ENCODE results near the gene GALNT2.

The GALNT2 gene

GRCh38 chr1:230169454-230170152 is 102.6 kb downstream of the GALNT2 start:
- peaks cover 3% of the 10 kb centered on the region; the same call in 1 of the 2 replicates for H3K4me1 ChIP-seq
- H3K36me3 ChIP-seq (replicated peaks) = no peaks in the 10 kb centered on the region
- in situ Hi-C loops (cut with MboI; ENCODE audit: low sequenced_read_pairs) = no loop called here
- peaks cover 2% of the 10 kb centered on the region for H3K9me3 ChIP-seq
- no peak overlapping the region for H3K4me3 ChIP-seq
- H3K27me3 ChIP-seq (ENCODE audit: low read depth) = no peaks in the 10 kb centered on the region
- DNase-seq (ENCODE audit: low spot score in 2 of 2) = no peak

- H3K36me3 ChIP-seq (replicated peaks) = no peaks in the 10 kb centered on the region
- H3K4me1 ChIP-seq = peaks cover under 1% of the 10 kb centered on the region; the same call in 1 of the 2 replicates
- peaks cover 2% of the 10 kb centered on the region for H3K9me3 ChIP-seq
- in situ Hi-C loops (cut with MboI; ENCODE audit: low sequenced_read_pairs) = no loop called here
- DNase-seq (ENCODE audit: low spot score in 2 of 2) = no peak
- no peaks in the 10 kb centered on the region for H3K27me3 ChIP-seq (ENCODE audit: low read depth)
- no peak overlapping the region for H3K4me3 ChIP-seq
Observed at GRCh38 chr1:230170153-230170547, 103.1 kb downstream of the GALNT2 start.

GRCh38 chr1:230170622-230171021 is 103.6 kb downstream of the GALNT2 start:
- peaks cover 2% of the 10 kb centered on the region for H3K9me3 ChIP-seq
- H3K4me3 ChIP-seq = no peak overlapping the region
- H3K4me1 ChIP-seq = no peaks in the 10 kb centered on the region
- no peak for DNase-seq (ENCODE audit: low spot score in 2 of 2)
- no peaks in the 10 kb centered on the region for H3K36me3 ChIP-seq (replicated peaks)
- no peaks in the 10 kb centered on the region for H3K27me3 ChIP-seq (ENCODE audit: low read depth)
- in situ Hi-C loops (cut with MboI; ENCODE audit: low sequenced_read_pairs) = no loop called here

GRCh38 chr1:230171356-230172015 is 104.4 kb downstream of the GALNT2 start:
- DNase-seq (ENCODE audit: low spot score in 2 of 2) = no peak
- in situ Hi-C loops (cut with MboI; ENCODE audit: low sequenced_read_pairs) = no loop called here
- Histone ChIP-seq H3K4me1 (no peaks in the 10 kb centered on the region), H3K4me3 (no peak overlapping the region), H3K36me3 (replicated peaks) (no peaks in the 10 kb centered on the region), H3K9me3 (peaks cover 2% of the 10 kb centered on the region), H3K27me3 (ENCODE audit: low read depth) (no peaks in the 10 kb centered on the region)

- no peak for DNase-seq (ENCODE audit: low spot score in 2 of 2)
- peaks cover 2% of the 10 kb centered on the region for H3K9me3 ChIP-seq
- in situ Hi-C loops (cut with MboI; ENCODE audit: low sequenced_read_pairs) = no loop called here
- no peaks in the 10 kb centered on the region for H3K36me3 ChIP-seq (replicated peaks)
- no peaks in the 10 kb centered on the region for H3K4me1 ChIP-seq
- H3K27me3 ChIP-seq (ENCODE audit: low read depth) = no peaks in the 10 kb centered on the region
- no peak overlapping the region for H3K4me3 ChIP-seq
Observed at GRCh38 chr1:230172016-230172537, 105.0 kb downstream of the GALNT2 start.

DNA sequence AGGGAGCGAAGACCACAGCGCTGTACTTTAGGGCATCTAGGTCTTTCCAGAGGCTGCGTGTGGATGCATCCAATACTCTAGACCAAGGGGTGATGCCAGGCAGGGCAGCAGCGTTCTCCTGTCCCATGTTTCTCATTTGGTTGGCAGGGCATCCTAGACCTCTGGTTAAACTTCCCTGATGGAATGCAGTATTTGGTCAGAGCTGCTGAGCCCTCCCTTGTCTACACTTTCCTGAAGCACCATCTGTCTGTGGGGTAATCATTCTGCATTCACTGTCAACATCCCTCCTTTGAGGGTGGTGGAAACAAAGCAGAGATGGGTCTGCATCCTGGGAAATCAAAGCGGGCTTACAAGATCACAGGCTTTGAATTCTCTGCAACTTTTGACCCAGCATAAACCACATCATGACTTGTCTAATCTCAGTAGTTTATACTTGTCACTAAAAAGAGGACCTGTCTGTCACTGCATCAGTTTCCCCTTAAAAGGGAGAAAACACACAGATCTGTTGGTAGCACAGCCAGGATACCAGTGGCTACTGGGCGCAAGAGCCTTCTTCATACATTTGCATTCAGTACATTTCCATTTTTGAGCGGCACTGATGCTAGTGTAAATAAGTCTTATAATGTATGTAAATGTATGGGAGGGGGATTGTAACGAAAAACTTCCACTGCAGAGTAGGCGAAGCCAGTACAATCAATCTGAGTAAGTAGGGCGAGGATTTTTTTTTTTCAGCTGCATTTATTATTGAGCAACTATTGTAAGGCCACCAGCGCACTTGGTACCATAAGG is 106.3 kb downstream of the GALNT2 start:
- Histone ChIP-seq H3K36me3 (replicated peaks) (no peaks in the 10 kb centered on the region), H3K4me3 (no peak overlapping the region), H3K27me3 (ENCODE audit: low read depth) (no peaks in the 10 kb centered on the region), H3K4me1 (no peaks in the 10 kb centered on the region), H3K9me3 (no peaks in the 10 kb centered on the region)
- no peak for DNase-seq (ENCODE audit: low spot score in 2 of 2)
- in situ Hi-C loops (cut with MboI; ENCODE audit: low sequenced_read_pairs) = no loop called here

GRCh38 chr1:230174041-230174440 is 107.0 kb downstream of the GALNT2 start:
- no peak overlapping the region for H3K4me3 ChIP-seq
- no peaks in the 10 kb centered on the region for H3K27me3 ChIP-seq (ENCODE audit: low read depth)
- H3K9me3 ChIP-seq = no peaks in the 10 kb centered on the region
- in situ Hi-C loops (cut with MboI; ENCODE audit: low sequenced_read_pairs) = no loop called here
- no peaks in the 10 kb centered on the region for H3K36me3 ChIP-seq (replicated peaks)
- no peak for DNase-seq (ENCODE audit: low spot score in 2 of 2)
- H3K4me1 ChIP-seq = 0 out of 2 replicates have a peak, but pooled peaks cover under 1% of the 10 kb centered on the region

DNA sequence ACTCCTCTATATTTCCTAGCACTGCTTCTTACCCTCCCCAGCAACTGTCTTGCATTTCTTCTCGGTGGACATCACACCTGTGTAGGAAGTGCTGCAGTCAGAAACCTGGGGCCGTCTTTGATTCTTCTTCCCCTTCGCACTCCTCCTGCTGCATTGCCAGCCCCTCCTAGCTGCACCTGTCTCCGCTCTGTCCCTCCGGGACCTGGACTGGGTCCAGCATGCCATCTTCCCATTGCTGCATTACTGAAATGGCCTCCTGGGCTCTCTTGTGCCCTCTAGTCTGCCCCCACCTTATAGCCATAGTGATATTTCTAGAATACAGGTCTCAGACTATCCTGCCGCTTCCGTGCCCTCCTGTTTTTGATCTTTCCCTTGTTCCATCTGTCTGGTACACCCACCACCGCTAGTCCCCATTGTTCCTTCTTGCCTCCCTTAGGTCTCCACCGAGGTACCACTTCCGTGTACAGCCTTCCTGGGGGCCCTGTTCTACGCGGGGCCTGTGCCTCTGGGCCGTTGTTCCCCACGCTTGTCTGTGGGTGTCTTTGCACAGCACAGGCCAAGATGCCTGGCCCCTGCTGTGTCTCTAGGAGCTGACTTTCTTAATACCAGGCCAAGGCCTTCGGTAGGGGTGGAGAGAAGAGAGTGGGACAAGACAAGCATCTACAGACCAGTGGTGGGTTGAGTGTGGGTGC is 107.6 kb downstream of the GALNT2 start:
- H3K36me3 ChIP-seq (replicated peaks) = no peaks in the 10 kb centered on the region
- H3K4me3 ChIP-seq = no peak overlapping the region
- in situ Hi-C loops (cut with MboI; ENCODE audit: low sequenced_read_pairs) = no loop called here

GRCh38 chr1:230175163-230175747 is 108.2 kb downstream of the GALNT2 start:
- no peak for DNase-seq (ENCODE audit: low spot score in 2 of 2)
- H3K4me3 ChIP-seq = no peak overlapping the region
- H3K9me3 ChIP-seq = no peaks in the 10 kb centered on the region
- H3K36me3 ChIP-seq (replicated peaks) = no peaks in the 10 kb centered on the region
- in situ Hi-C loops (cut with MboI; ENCODE audit: low sequenced_read_pairs) = no loop called here
- H3K4me1 ChIP-seq = peaks cover 4% of the 10 kb centered on the region; the same call in 1 of the 2 replicates
- H3K27me3 ChIP-seq (ENCODE audit: low read depth) = no peaks in the 10 kb centered on the region

More for the DNA sequence above, 107.6 kb downstream of the GALNT2 start:
- H3K27me3 ChIP-seq (ENCODE audit: low read depth) = no peaks in the 10 kb centered on the region
- H3K9me3 ChIP-seq = no peaks in the 10 kb centered on the region
- no peak for DNase-seq (ENCODE audit: low spot score in 2 of 2)
- peaks cover 4% of the 10 kb centered on the region; the same call in 1 of the 2 replicates for H3K4me1 ChIP-seq

- H3K4me1 ChIP-seq = peaks cover 4% of the 10 kb centered on the region; the same call in 1 of the 2 replicates
- in situ Hi-C loops (cut with MboI; ENCODE audit: low sequenced_read_pairs) = no loop called here
- H3K36me3 ChIP-seq (replicated peaks) = no peaks in the 10 kb centered on the region
- no peak overlapping the region for H3K4me3 ChIP-seq
- no peak for DNase-seq (ENCODE audit: low spot score in 2 of 2)
- H3K27me3 ChIP-seq (ENCODE audit: low read depth) = no peaks in the 10 kb centered on the region
- H3K9me3 ChIP-seq = no peaks in the 10 kb centered on the region
Observed at GRCh38 chr1:230175839-230176238, 108.8 kb downstream of the GALNT2 start.

GRCh38 chr1:230176326-230176725 is 109.3 kb downstream of the GALNT2 start:
- Histone ChIP-seq H3K36me3 (replicated peaks) (no peaks in the 10 kb centered on the region), H3K27me3 (ENCODE audit: low read depth) (no peaks in the 10 kb centered on the region), H3K9me3 (no peaks in the 10 kb centered on the region), H3K4me1 (peaks cover 4% of the 10 kb centered on the region; the same call in 1 of the 2 replicates), H3K4me3 (no peak overlapping the region)
- no peak for DNase-seq (ENCODE audit: low spot score in 2 of 2)
- in situ Hi-C loops (cut with MboI; ENCODE audit: low sequenced_read_pairs) = no loop called here

- H3K36me3 ChIP-seq (replicated peaks) = no peaks in the 10 kb centered on the region
Observed at GRCh38 chr1:230176871-230177411, 109.9 kb downstream of the GALNT2 start.

DNA sequence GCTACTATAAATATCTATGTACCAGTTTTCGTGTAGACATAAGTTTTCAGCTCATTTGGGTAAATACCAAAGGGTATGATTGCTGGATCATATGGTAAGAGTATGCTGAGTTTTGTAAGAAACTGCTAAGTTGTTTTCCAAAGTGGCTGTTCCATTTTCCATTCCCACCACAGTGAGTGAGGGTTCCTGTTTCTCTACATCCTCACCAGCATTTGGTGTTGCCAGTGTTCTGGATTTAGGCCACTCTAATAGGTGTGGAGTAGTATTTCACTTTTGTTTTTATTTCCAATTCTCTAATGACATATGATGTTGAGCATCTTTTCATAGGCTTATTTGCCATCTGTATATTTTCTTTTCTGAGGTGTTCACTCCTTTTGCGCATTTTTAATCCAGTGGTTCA is 112.2 kb downstream of the GALNT2 start:
- no peaks in the 10 kb centered on the region for H3K9me3 ChIP-seq
- H3K27me3 ChIP-seq (ENCODE audit: low read depth) = no peaks in the 10 kb centered on the region
- in situ Hi-C loops (cut with MboI; ENCODE audit: low sequenced_read_pairs) = no loop called here
- peaks cover 4% of the 10 kb centered on the region; the same call in 1 of the 2 replicates for H3K4me1 ChIP-seq
- no peak for DNase-seq (ENCODE audit: low spot score in 2 of 2)
- H3K36me3 ChIP-seq (replicated peaks) = no peaks in the 10 kb centered on the region; the same call in 1 of the 2 replicates
- H3K4me3 ChIP-seq = no peak overlapping the region

More at GRCh38 chr1:230176871-230177411, 109.9 kb downstream of the GALNT2 start:
- H3K4me3 ChIP-seq = no peak overlapping the region
- no peak for DNase-seq (ENCODE audit: low spot score in 2 of 2)
- no peaks in the 10 kb centered on the region for H3K9me3 ChIP-seq
- no peaks in the 10 kb centered on the region for H3K27me3 ChIP-seq (ENCODE audit: low read depth)
- in situ Hi-C loops (cut with MboI; ENCODE audit: low sequenced_read_pairs) = no loop called here
- H3K4me1 ChIP-seq = peaks cover 4% of the 10 kb centered on the region; the same call in 1 of the 2 replicates

Measured in HAP-1 (cell line).